ENCODE data around the gene DGKB. TPM values are rescaled to one million over a fixed set of nuclear protein-coding genes. Genes with fewer than 3 reads are reported as not detected.

The DGKB gene
- total RNA-seq, 1 donor from 2014 or later, result 5.5 TPM

DNA sequence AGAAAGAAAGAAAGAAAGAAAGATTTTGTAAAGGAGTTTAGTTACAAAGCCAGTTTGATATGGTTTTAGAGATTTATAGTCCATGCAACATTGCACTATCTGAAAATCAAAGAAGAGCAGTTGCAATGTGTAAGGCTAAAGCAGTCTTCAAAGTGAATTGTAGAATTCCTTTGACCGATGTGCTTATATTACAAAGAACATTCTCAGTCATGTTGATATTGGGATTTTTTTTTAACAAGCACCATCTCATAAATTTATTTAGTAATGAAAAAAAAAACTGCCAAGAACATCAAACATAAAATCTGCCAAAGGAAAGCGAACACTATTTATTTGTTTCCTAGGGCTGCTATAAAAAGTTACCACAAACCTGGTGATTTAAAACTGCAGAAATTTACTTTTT lies 133.3 kb downstream of the DGKB start:
- Histone ChIP-seq H3K4me3 (no peak overlapping the region), H3K4me1 (peaks cover 28% of the 10 kb centered on the region)
- H3K4me1 Mint-ChIP-seq, result peaks cover 25% of the 10 kb centered on the region

DNA sequence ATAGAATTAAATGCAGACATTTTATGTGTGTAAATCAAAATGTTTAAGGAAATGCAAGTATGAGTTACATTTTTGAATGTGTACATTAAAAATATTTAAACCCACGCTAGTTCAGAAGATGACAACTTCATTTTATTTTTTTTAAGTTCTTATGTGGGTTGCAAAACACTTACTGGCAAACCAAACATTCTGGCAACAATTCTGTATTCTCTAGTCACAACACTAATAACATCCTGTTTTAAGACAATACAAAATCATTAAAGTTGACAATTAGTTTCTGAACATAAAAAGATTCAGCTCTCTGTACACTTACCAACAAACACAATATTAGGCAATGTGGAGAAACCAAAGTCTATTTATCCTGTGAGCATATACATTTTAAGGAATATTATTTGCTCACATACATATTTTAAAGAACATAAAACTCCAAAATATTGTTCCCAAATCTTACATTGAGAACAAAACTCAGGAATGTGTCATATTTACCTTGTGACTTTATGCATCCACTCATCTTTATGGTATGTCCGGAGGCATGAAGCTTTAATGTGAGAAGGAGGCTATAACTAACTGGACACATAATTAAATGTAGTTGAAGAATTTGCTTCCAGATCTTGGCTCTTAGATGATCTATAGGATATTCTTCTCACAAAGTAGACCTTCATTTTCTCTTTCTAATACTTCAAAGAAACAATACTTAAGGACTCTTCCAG lies 134.7 kb downstream of the DGKB start:
- H3K36me3 ChIP-seq, result no peaks in the 10 kb centered on the region
- no peaks in the 10 kb centered on the region for H3K79me2 ChIP-seq (ENCODE audit: low read depth)
- no peaks in the 10 kb centered on the region for H3K27me3 ChIP-seq
- H3K27ac ChIP-seq, result no peak overlapping the region
- H3K4me1 ChIP-seq, result peaks cover 27% of the 10 kb centered on the region
- H3K9me3 ChIP-seq (ENCODE audit: low read depth), result no peaks in the 10 kb centered on the region
- no peak overlapping the region for H3K4me2 ChIP-seq
- H3K36me3 Mint-ChIP-seq, result no peaks in the 10 kb centered on the region
- no peak for DNase-seq (ENCODE audit: low spot score)
- no peaks in the 10 kb centered on the region for H4K20me1 ChIP-seq (ENCODE audit: low read depth)
- no peak overlapping the region for H3K4me3 ChIP-seq
- no peaks in the 10 kb centered on the region for H3F3A ChIP-seq (ENCODE audit: low read depth)
- no peak overlapping the region for H2AFZ ChIP-seq (replicated peaks)
- no peak overlapping the region for H3K27ac Mint-ChIP-seq
- no peak overlapping the region for H3K9ac ChIP-seq
- TF ChIP-seq EZH2phosphoT487 (IDR thresholded peaks at IDR 0.05), result no peak
- no peak for TF ChIP-seq EZH2 (IDR thresholded peaks at IDR 0.05)
- TF ChIP-seq, protein P1, sequence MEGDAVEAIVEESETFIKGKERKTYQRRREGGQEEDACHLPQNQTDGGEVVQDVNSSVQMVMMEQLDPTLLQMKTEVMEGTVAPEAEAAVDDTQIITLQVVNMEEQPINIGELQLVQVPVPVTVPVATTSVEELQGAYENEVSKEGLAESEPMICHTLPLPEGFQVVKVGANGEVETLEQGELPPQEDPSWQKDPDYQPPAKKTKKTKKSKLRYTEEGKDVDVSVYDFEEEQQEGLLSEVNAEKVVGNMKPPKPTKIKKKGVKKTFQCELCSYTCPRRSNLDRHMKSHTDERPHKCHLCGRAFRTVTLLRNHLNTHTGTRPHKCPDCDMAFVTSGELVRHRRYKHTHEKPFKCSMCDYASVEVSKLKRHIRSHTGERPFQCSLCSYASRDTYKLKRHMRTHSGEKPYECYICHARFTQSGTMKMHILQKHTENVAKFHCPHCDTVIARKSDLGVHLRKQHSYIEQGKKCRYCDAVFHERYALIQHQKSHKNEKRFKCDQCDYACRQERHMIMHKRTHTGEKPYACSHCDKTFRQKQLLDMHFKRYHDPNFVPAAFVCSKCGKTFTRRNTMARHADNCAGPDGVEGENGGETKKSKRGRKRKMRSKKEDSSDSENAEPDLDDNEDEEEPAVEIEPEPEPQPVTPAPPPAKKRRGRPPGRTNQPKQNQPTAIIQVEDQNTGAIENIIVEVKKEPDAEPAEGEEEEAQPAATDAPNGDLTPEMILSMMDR (IDR thresholded peaks at IDR 0.05), result no peak
- no peaks in the 10 kb centered on the region for H3K27me3 Mint-ChIP-seq (ENCODE audit: insufficient read depth, low read depth)
- no peak overlapping the region for H3K4me3 Mint-ChIP-seq
- peaks cover 25% of the 10 kb centered on the region for H3K4me1 Mint-ChIP-seq
- no peaks in the 10 kb centered on the region for H3K9me3 Mint-ChIP-seq

More for the DNA sequence above, 133.3 kb downstream of the DGKB start:
- no peaks in the 10 kb centered on the region for H3K36me3 ChIP-seq
- no peak overlapping the region for H2AFZ ChIP-seq (replicated peaks)
- no peaks in the 10 kb centered on the region for H4K20me1 ChIP-seq (ENCODE audit: low read depth)
- no peak overlapping the region for H3K4me3 Mint-ChIP-seq
- H3K4me2 ChIP-seq, result no peak overlapping the region
- no peaks in the 10 kb centered on the region for H3K27me3 Mint-ChIP-seq (ENCODE audit: insufficient read depth, low read depth)
- no peak overlapping the region for H3K27ac Mint-ChIP-seq
- H3K9me3 Mint-ChIP-seq, result no peaks in the 10 kb centered on the region
- H3K9me3 ChIP-seq (ENCODE audit: low read depth), result no peaks in the 10 kb centered on the region
- no peaks in the 10 kb centered on the region for H3F3A ChIP-seq (ENCODE audit: low read depth)
- H3K9ac ChIP-seq, result no peak overlapping the region
- no peaks in the 10 kb centered on the region for H3K27me3 ChIP-seq
- TF ChIP-seq EZH2phosphoT487 (IDR thresholded peaks at IDR 0.05) (no peak), EZH2 (IDR thresholded peaks at IDR 0.05) (no peak)
- TF ChIP-seq, protein P1 (IDR thresholded peaks at IDR 0.05), result no peak
- H3K79me2 ChIP-seq (ENCODE audit: low read depth), result no peaks in the 10 kb centered on the region
- no peaks in the 10 kb centered on the region for H3K36me3 Mint-ChIP-seq
- DNase-seq (ENCODE audit: low spot score), result no peak
- no peak overlapping the region for H3K27ac ChIP-seq

DNA sequence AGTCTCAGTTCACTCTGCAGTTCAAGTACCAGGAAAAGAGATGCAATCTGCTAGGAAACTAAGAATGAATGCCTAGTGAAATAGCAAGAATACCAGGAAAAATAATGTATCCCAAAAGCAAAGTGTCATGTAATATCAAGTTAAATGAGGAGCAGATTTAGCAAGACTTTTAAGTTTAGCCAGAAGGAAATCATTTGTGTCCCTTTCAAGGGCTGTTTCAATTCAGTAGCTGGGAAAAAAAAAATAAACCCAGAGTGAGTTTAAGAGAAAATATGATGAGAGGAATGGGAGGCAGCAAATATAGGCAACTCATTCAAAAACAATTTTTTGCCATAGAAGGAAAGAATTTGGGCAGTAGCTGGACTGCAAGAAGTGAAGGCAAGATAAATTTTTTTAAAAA lies 135.8 kb downstream of the DGKB start:
- Histone ChIP-seq H3F3A (ENCODE audit: low read depth) (no peaks in the 10 kb centered on the region), H3K4me1 (peaks cover 22% of the 10 kb centered on the region), H2AFZ (replicated peaks) (no peak overlapping the region), H3K27me3 (no peaks in the 10 kb centered on the region), H4K20me1 (ENCODE audit: low read depth) (no peaks in the 10 kb centered on the region), H3K4me3 (no peak overlapping the region), H3K9me3 (ENCODE audit: low read depth) (no peaks in the 10 kb centered on the region), H3K79me2 (ENCODE audit: low read depth) (no peaks in the 10 kb centered on the region), H3K4me2 (no peak overlapping the region), H3K27ac (no peak overlapping the region), H3K9ac (no peak overlapping the region), H3K36me3 (no peaks in the 10 kb centered on the region)
- DNase-seq (ENCODE audit: low spot score), result no peak
- H3K27ac Mint-ChIP-seq, result no peak overlapping the region
- no peaks in the 10 kb centered on the region for H3K27me3 Mint-ChIP-seq (ENCODE audit: insufficient read depth, low read depth)
- no peak overlapping the region for H3K4me3 Mint-ChIP-seq
- no peaks in the 10 kb centered on the region for H3K36me3 Mint-ChIP-seq
- peaks cover 18% of the 10 kb centered on the region for H3K4me1 Mint-ChIP-seq
- no peak for TF ChIP-seq EZH2phosphoT487 (IDR thresholded peaks at IDR 0.05)
- no peak for TF ChIP-seq EZH2 (IDR thresholded peaks at IDR 0.05)
- TF ChIP-seq, protein P1 (IDR thresholded peaks at IDR 0.05), result no peak
- H3K9me3 Mint-ChIP-seq, result no peaks in the 10 kb centered on the region
